Choroid plexus epithelial cell (primary cell): ENCODE data around the gene APOL1.

Experiments used
- DNase-seq: peaks from one replicate; pipeline ENCODE4 v3.0.0-alpha.2; 2010; ENCODE audit warnings: low read depth
- H3K4me3 ChIP-seq: 2 replicates; pipeline ENCODE4 v1.5.1; 2011; ENCODE audit warnings: low read depth, mild to moderate bottlenecking, control low read depth, low read length, moderate library complexity
- CTCF ChIP-seq: conservative IDR thresholded peaks from 2 replicates; pipeline ENCODE4 v1.5.1; 2011; ENCODE audit warnings: low read depth, mild to moderate bottlenecking, control low read depth, inconsistent platforms, low read length, moderate library complexity

APOL1 gene

DNA sequence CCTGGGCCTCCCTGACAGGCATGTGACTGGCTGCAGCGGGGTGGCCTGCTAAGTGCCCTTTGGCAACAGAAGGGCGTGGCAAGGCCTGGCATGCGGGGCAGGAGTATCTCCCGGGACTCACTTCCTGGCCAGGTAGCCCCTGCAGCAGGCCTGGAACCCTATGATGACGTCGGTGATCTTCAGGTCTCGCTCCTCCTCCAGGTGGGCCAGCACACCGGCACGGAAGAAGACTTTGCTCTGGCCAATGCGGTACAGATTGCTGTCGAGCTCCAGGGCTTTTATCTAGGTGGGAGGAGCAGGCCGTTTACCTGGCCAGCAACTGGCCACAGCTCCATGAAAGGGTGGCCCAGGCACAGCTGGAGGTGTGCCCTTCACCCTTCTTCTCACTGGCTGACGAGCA lies 50.9 kb downstream of the APOL1 start:
- DNase-seq, result no peak
- H3K4me3 ChIP-seq, result no peak overlapping the region
- no peak for TF ChIP-seq CTCF

DNA sequence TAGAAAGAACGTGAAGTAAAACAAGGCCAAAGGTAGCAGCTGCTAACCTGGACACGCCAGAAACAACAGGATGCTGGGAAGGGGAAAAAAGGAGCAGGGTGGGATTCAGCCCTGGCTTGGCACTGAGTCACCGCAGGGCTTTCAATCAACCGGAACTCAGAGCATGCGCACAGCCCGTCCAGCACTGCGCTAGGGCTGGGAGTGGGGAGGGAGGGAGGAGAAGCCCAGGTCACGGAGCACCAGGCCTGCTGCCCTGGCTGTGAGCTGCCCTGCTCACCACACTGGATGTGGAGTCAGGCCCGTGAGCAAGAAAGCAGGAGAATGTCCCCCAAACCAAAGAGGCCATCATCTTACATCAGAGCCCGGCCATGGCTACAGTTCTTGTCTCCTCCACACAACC lies 51.5 kb downstream of the APOL1 start:
- DNase-seq, result no peak
- no peak for TF ChIP-seq CTCF
- H3K4me3 ChIP-seq, result no peak overlapping the region

GRCh38 chr22:36305813-36306212 lies 52.9 kb downstream of the APOL1 start:
- no peak overlapping the region for H3K4me3 ChIP-seq
- TF ChIP-seq CTCF, result no peak
- DNase-seq, result no peak

GRCh38 chr22:36306227-36306626 lies 53.3 kb downstream of the APOL1 start:
- DNase-seq, result no peak
- no peak for TF ChIP-seq CTCF
- no peak overlapping the region for H3K4me3 ChIP-seq

DNA sequence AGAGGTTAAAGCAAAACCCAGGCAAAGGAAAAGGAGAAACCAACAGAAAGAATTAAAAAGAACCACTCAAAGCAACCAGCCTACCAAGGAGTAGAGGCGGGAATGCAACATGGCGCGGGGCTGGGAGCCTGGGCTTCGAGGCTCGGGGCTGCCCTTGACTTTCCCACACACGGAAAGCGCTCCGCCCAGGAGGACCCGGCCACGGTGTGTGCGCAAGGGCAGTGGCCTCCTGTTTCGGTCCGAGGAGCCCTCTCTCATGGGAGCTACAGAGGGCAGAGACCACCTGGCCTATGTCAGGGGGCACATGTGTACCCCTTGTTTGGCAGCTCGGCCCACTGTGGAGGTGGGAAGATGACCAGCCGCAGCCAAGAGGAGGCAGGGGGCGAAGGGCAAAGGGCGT lies 55.9 kb downstream of the APOL1 start:
- no peak for TF ChIP-seq CTCF
- DNase-seq, result no peak
- no peak overlapping the region for H3K4me3 ChIP-seq

DNA sequence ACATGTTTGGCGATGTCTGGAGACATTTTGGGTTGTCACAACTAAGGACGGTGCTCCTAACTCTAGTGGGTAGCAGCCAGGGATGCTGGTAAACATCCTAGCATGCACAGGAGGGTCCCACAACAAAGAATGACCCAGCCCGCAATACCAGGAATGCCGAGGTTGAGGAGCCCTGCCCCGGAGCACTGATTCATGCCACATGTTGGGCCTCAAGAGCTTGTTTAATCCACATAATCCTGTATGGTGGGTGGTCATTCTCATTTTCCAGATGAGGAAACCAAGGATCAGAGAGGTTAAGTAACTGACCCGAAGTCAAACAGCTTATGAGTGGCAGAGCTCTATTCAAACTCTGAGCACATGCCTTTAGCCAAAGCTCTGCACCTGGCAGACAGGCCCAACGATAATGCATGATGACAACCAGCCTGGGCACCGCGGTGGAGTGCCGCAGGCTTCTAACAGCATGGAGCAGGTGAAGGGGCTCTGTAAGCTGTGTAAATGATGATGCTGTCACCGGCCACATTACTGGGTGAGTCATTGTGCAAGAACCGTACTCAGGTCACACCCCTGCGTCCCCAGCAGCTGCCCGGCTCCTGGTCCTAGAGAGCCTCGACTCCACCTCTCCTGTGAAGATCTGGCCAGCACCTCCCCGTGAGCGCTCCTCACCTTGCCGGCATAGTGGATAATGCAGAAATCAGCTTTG lies 58.6 kb downstream of the APOL1 start:
- no peak overlapping the region for H3K4me3 ChIP-seq
- TF ChIP-seq CTCF, result no peak
- no peak for DNase-seq

DNA sequence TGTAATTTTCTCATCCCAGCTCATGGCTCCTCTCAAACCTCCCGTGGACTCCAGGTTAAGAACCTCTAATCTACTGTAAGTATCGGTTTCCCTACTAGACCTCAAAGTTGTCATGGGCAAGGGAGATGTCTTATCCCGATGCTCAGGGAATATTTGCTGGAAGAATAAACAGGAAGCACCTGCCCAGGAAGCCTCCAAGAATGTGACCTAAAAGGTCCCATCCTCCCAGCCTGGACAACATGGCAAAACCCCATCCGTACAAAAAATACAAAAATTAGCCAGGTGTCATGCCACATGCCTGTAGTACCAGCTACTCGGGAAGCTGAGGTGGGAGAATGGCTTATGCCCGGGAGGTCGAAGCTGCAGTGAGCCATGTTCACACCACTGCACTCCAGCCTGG lies 62.4 kb downstream of the APOL1 start:
- TF ChIP-seq CTCF, result no peak
- no peak overlapping the region for H3K4me3 ChIP-seq
- DNase-seq, result no peak
